ENCODE measurements around the gene GIT2.
A peak's percentile ranks its signal among the peaks of the same experiment; 100 is the strongest.

The GIT2 gene, protein sequence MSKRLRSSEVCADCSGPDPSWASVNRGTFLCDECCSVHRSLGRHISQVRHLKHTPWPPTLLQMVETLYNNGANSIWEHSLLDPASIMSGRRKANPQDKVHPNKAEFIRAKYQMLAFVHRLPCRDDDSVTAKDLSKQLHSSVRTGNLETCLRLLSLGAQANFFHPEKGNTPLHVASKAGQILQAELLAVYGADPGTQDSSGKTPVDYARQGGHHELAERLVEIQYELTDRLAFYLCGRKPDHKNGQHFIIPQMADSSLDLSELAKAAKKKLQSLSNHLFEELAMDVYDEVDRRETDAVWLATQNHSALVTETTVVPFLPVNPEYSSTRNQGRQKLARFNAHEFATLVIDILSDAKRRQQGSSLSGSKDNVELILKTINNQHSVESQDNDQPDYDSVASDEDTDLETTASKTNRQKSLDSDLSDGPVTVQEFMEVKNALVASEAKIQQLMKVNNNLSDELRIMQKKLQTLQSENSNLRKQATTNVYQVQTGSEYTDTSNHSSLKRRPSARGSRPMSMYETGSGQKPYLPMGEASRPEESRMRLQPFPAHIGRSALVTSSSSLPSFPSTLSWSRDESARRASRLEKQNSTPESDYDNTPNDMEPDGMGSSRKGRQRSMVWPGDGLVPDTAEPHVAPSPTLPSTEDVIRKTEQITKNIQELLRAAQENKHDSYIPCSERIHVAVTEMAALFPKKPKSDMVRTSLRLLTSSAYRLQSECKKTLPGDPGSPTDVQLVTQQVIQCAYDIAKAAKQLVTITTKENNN

DNA sequence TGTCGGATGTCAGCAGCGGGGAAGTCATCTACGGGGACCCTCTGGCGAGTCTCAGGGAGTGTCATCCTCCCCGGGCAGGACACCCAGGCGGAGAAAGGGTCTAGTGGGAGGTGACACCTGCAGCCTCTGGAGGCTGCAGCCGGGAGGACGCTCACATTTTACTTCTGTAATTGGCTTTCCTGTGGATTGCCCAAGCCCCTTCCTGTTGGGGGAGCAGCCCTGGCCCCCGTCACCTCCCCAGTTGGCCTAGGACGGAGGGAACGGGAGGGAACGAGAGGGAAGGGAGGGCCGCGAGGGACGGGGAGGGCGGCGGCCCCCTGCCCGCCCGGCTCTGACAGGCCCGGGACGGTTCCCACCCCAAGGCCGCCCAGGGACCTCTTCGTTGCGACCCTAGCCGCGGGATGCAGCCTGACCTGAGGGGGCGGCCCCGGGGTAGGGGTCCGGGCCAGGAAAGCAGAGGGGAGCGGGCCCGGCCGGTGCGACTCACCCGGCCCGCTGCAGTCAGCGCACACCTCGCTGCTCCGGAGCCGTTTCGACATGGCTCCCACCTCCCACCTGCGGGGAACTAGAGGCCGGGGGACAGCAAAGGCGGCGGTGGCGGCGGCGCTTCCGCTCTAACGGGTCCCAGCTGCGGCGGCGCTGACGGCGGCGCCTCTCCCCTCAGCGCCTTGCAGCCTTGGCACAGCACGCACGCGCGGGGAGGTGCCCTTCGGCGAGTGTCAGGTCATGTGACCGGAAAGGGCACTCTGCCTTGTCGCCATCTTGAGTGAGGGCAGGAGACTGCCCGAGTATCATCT is at the start of gene GIT2:
Gene GIT2, minus strand, starts transcription at position 683 of the 797 bp plus-strand sequence. Its CDS starts 144 bp downstream, at position 539.
- ATAC-seq (ENCODE audit: insufficient read depth, low read depth), result peak; percentile 84
- H3K36me3 ChIP-seq (ENCODE audit: insufficient read depth, low read length), result peaks cover 15% of the 10 kb centered on the region; the same call in 1 of the 2 replicates

DNA sequence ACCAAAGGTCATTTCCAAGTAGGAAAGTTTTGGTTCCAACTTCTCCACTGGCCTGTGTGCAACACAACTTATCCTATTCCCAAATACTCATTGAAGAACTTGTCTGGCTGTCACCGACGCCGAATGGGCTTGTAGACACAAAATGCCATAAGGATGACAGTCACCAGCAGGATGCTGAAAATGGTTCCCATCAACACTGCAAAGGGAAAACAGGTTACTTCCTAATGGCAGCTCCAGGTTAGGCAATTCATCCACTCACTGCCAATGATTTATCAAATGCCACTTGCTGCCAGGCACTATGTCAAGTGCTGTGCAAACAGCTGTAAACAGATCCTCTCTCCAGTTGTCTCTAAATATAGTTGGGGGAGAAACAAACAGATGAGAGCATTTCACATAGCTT is 46.1 kb upstream of the GIT2 start:
- TF ChIP-seq, protein P1, sequence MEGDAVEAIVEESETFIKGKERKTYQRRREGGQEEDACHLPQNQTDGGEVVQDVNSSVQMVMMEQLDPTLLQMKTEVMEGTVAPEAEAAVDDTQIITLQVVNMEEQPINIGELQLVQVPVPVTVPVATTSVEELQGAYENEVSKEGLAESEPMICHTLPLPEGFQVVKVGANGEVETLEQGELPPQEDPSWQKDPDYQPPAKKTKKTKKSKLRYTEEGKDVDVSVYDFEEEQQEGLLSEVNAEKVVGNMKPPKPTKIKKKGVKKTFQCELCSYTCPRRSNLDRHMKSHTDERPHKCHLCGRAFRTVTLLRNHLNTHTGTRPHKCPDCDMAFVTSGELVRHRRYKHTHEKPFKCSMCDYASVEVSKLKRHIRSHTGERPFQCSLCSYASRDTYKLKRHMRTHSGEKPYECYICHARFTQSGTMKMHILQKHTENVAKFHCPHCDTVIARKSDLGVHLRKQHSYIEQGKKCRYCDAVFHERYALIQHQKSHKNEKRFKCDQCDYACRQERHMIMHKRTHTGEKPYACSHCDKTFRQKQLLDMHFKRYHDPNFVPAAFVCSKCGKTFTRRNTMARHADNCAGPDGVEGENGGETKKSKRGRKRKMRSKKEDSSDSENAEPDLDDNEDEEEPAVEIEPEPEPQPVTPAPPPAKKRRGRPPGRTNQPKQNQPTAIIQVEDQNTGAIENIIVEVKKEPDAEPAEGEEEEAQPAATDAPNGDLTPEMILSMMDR (IDR thresholded peaks at IDR 0.05; ENCODE audit: borderline replicate concordance, extremely low read depth, low read length, poor library complexity, severe bottlenecking), result no peak
- H3K9ac ChIP-seq (ENCODE audit: low read depth, low read length), result no peak overlapping the region
- no peak for ATAC-seq (ENCODE audit: insufficient read depth, low read depth)
- peaks cover 44% of the 10 kb centered on the region for H3K36me3 ChIP-seq (ENCODE audit: insufficient read depth, low read length)
- H3K79me2 ChIP-seq (ENCODE audit: insufficient read depth, low read length), result peaks cover 30% of the 10 kb centered on the region
- no peaks in the 10 kb centered on the region for H3K9me3 ChIP-seq (ENCODE audit: insufficient read depth, low read length, severe bottlenecking)
- 0 out of 2 replicates have a peak, but pooled peaks cover 3% of the 10 kb centered on the region for H4K20me1 ChIP-seq (ENCODE audit: insufficient read depth, low read length)
- no peaks in the 10 kb centered on the region for H3K27me3 ChIP-seq (ENCODE audit: insufficient read depth, low read length, poor library complexity)
- H2AFZ ChIP-seq (ENCODE audit: low read depth, low read length), result no peak overlapping the region
- peaks cover 11% of the 10 kb centered on the region for H3K4me1 ChIP-seq (ENCODE audit: insufficient read depth, low read length)
- no peak overlapping the region for H3K27ac ChIP-seq (ENCODE audit: low read length)
- no peak for DNase-seq
- no peak overlapping the region for H3K4me3 ChIP-seq (ENCODE audit: low read depth in 1 of 2, low read length in 2 of 2)
- no peak overlapping the region for H3K4me2 ChIP-seq (ENCODE audit: insufficient read depth, low read length)

More for the DNA sequence above, at the start of gene GIT2:
- Histone ChIP-seq H3K9me3 (ENCODE audit: insufficient read depth, low read length, severe bottlenecking) (no peaks in the 10 kb centered on the region), H3K27me3 (ENCODE audit: insufficient read depth, low read length, poor library complexity) (no peaks in the 10 kb centered on the region), H3K79me2 (ENCODE audit: insufficient read depth, low read length) (peaks cover 68% of the 10 kb centered on the region), H3K4me1 (ENCODE audit: insufficient read depth, low read length) (peaks cover 53% of the 10 kb centered on the region), H3K9ac (ENCODE audit: low read depth, low read length) (peak within 1 kb of the TSS; percentile 85), H3K4me3 (ENCODE audit: low read depth in 1 of 2, low read length in 2 of 2) (peak within 1 kb of the TSS; percentile 79 to 84), H4K20me1 (ENCODE audit: insufficient read depth, low read length) (peaks cover 18% of the 10 kb centered on the region; the same call in 1 of the 2 replicates), H2AFZ (ENCODE audit: low read depth, low read length) (peak within 1 kb of the TSS; percentile 91), H3K27ac (ENCODE audit: low read length) (peak within 1 kb of the TSS; percentile 91), H3K4me2 (ENCODE audit: insufficient read depth, low read length) (peak within 1 kb of the TSS; percentile 92)
- TF ChIP-seq EZH2 (IDR thresholded peaks at IDR 0.05; ENCODE audit: borderline replicate concordance, low read depth, low read length, severe bottlenecking), result no peak
- TF ChIP-seq, protein P1 (IDR thresholded peaks at IDR 0.05; ENCODE audit: borderline replicate concordance, extremely low read depth, low read length, poor library complexity, severe bottlenecking), result no peak
- DNase-seq, result peak; percentile 96

DNA sequence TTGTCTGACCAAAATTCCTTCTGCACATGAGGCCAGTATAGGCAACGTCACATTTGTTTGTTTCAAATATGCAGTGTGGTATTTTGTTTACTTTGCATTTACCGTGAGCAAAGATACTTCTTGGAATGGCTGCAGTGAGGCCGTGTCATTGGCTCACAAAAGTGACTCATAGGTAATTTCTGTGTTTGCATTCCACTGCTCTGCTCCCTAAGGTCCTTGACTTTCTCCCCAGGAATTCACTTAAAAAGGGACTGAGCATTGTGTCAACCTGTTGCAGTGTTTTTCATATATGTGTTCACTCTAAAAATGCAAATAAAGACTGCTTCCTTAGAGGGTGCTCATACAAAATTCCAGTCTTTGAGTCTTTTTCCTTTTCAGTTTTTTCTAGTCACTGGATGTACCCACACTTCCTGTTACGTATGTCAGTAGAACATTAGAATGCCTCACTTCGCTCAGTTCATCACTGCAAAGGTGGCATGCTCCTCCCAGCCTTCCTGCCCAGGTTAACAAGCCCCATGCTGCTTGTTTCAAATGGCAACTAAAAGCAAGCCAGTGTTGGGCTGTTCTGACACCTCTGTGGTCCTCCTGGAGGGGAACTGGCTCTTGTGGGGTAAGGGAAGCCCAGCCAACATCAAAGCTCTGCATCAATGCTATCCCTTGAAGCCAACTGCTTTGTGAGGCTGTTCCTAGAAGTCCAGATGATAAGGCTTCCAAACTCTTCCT is 43.1 kb upstream of the GIT2 start:
- H3K4me2 ChIP-seq (ENCODE audit: insufficient read depth, low read length), result no peak overlapping the region

More for the DNA sequence above, 43.1 kb upstream of the GIT2 start:
- TF ChIP-seq, protein P1 (IDR thresholded peaks at IDR 0.05; ENCODE audit: borderline replicate concordance, extremely low read depth, low read length, poor library complexity, severe bottlenecking), result no peak
- no peak for TF ChIP-seq EZH2 (IDR thresholded peaks at IDR 0.05; ENCODE audit: borderline replicate concordance, low read depth, low read length, severe bottlenecking)
- Histone ChIP-seq H3K27me3 (ENCODE audit: insufficient read depth, low read length, poor library complexity) (no peaks in the 10 kb centered on the region), H2AFZ (ENCODE audit: low read depth, low read length) (no peak overlapping the region), H3K9me3 (ENCODE audit: insufficient read depth, low read length, severe bottlenecking) (no peaks in the 10 kb centered on the region), H3K4me1 (ENCODE audit: insufficient read depth, low read length) (no peaks in the 10 kb centered on the region), H3K27ac (ENCODE audit: low read length) (0 out of 2 replicates have a peak overlapping the region, but pooled peaks have one; percentile 35), H3K9ac (ENCODE audit: low read depth, low read length) (no peak overlapping the region), H3K36me3 (ENCODE audit: insufficient read depth, low read length) (peaks cover 72% of the 10 kb centered on the region), H4K20me1 (ENCODE audit: insufficient read depth, low read length) (0 out of 2 replicates have a peak, but pooled peaks cover 6% of the 10 kb centered on the region), H3K4me3 (ENCODE audit: low read depth in 1 of 2, low read length in 2 of 2) (no peak overlapping the region), H3K79me2 (ENCODE audit: insufficient read depth, low read length) (peaks cover 5% of the 10 kb centered on the region; the same call in 1 of the 2 replicates)
- no peak for DNase-seq
- ATAC-seq (ENCODE audit: insufficient read depth, low read depth), result no peak
